Measurements from ENCODE around the gene MBOAT2.
"Not testable (repeated sequence)": the region's sequence is repeated elsewhere in the genome, so short reads cannot be mapped to it uniquely, and the experiment has no call there.

DNA sequence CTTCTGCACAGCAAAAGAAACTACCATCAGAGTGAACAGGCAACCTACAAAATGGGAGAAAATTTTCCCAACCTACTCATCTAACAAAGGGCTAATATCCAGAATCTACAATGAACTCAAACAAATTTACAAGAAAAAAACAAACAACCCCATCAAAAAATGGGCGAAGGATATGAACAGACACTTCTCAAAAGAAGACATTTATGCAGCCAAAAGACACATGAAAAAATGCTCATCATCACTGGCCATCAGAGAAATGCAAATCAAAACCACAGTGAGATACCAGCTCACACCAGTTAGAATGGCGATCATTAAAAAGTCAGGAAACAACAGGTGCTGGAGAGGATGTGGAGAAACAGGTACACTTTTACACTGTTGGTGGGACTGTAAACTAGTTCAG lies 40.0 kb upstream of the MBOAT2 start:
- TF ChIP-seq, protein P1, sequence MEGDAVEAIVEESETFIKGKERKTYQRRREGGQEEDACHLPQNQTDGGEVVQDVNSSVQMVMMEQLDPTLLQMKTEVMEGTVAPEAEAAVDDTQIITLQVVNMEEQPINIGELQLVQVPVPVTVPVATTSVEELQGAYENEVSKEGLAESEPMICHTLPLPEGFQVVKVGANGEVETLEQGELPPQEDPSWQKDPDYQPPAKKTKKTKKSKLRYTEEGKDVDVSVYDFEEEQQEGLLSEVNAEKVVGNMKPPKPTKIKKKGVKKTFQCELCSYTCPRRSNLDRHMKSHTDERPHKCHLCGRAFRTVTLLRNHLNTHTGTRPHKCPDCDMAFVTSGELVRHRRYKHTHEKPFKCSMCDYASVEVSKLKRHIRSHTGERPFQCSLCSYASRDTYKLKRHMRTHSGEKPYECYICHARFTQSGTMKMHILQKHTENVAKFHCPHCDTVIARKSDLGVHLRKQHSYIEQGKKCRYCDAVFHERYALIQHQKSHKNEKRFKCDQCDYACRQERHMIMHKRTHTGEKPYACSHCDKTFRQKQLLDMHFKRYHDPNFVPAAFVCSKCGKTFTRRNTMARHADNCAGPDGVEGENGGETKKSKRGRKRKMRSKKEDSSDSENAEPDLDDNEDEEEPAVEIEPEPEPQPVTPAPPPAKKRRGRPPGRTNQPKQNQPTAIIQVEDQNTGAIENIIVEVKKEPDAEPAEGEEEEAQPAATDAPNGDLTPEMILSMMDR (IDR thresholded peaks at IDR 0.05; ENCODE audit: poor library complexity, severe bottlenecking), result not testable (repeated sequence)
- TF ChIP-seq RAD21 (conservative IDR thresholded peaks at IDR 0.05); EZH2 (IDR thresholded peaks at IDR 0.05; ENCODE audit: borderline replicate concordance, insufficient read depth, low read length, poor library complexity, severe bottlenecking); SMC3 (conservative IDR thresholded peaks at IDR 0.05; ENCODE audit: poor library complexity); EP300 (conservative IDR thresholded peaks at IDR 0.05; ENCODE audit: poor library complexity, severe bottlenecking); POLR2AphosphoS5 (IDR thresholded peaks at IDR 0.05); TAF1 (IDR thresholded peaks at IDR 0.05; ENCODE audit: low read depth); MXI1 (conservative IDR thresholded peaks at IDR 0.05; ENCODE audit: poor library complexity, severe bottlenecking): not testable (repeated sequence)
- TF ChIP-seq, protein P2, sequence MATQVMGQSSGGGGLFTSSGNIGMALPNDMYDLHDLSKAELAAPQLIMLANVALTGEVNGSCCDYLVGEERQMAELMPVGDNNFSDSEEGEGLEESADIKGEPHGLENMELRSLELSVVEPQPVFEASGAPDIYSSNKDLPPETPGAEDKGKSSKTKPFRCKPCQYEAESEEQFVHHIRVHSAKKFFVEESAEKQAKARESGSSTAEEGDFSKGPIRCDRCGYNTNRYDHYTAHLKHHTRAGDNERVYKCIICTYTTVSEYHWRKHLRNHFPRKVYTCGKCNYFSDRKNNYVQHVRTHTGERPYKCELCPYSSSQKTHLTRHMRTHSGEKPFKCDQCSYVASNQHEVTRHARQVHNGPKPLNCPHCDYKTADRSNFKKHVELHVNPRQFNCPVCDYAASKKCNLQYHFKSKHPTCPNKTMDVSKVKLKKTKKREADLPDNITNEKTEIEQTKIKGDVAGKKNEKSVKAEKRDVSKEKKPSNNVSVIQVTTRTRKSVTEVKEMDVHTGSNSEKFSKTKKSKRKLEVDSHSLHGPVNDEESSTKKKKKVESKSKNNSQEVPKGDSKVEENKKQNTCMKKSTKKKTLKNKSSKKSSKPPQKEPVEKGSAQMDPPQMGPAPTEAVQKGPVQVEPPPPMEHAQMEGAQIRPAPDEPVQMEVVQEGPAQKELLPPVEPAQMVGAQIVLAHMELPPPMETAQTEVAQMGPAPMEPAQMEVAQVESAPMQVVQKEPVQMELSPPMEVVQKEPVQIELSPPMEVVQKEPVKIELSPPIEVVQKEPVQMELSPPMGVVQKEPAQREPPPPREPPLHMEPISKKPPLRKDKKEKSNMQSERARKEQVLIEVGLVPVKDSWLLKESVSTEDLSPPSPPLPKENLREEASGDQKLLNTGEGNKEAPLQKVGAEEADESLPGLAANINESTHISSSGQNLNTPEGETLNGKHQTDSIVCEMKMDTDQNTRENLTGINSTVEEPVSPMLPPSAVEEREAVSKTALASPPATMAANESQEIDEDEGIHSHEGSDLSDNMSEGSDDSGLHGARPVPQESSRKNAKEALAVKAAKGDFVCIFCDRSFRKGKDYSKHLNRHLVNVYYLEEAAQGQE (IDR thresholded peaks at IDR 0.05; ENCODE audit: borderline replicate concordance), result not testable (repeated sequence)
